GM12878 (cell line): Measurements from ENCODE around the gene PRMT1. TPM values are rescaled to one million over a fixed set of nuclear protein-coding genes. Genes with fewer than 3 reads are reported as not detected.

Experiments
- ATAC-seq: fragments of 200-7000 bp; cut with Tn5 transposase; 3 replicates; pipeline ENCODE4 v1.9.1; 2020; ENCODE audit warnings: mild to moderate bottlenecking, moderate library complexity
- BruUV-seq: library from RNA; stranded (reverse); fragments of 400-500 nt; replicated peaks from 2 replicates; lab custom pipeline; 2021; lab: Mats Ljungman, UMichigan
- CTCF ChIA-PET: fragments of 300-600 bp; sonication (Branson Sonifier 250); formaldehyde crosslinking; extraction: SDS; loops from one replicate; lab custom pipeline; 2021; ENCODE audit warnings: inconsistent platforms; lab: Yijun Ruan, JAX
- POLR2A ChIA-PET: fragments of 350-600 bp; formaldehyde crosslinking; extraction: SDS; loops from one replicate; lab custom pipeline; 2021; ENCODE audit warnings: inconsistent platforms; lab: Charles Lee
- RAD21 ChIA-PET: fragments of 300-600 bp; sonication (Branson Sonifier 250); formaldehyde crosslinking; loops from one replicate; lab custom pipeline; 2023; ENCODE audit warnings: antibody characterized with exemption; ENCODE audit not compliant: unreplicated experiment; lab: Charles Lee
- SMC1A ChIA-PET: fragments of 300-600 bp; sonication (Branson Sonifier 250); formaldehyde crosslinking; loops from one replicate; lab custom pipeline; 2023; ENCODE audit not compliant: unreplicated experiment, uncharacterized antibody; lab: Charles Lee
- DNase-seq: peaks from one replicate; pipeline ENCODE4 v3.0.0-alpha.2; 2011; ENCODE audit warnings: low read depth, low spot score
- FAIRE-seq: peaks from 3 replicates; lab custom pipeline; 2011; peaks lifted over from hg19 to GRCh38; lab: Jason Lieb, UNC
- H2AFZ ChIP-seq: 2 replicates; pipeline ENCODE4 v1.6.0; 2011; ENCODE audit warnings: low read depth, low read length, control low read depth; ENCODE audit not compliant: control insufficient read depth
- H3K27ac ChIP-seq: 2 replicates; pipeline ENCODE4 v1.5.1; 2011; ENCODE audit warnings: control low read depth; ENCODE audit not compliant: control insufficient read depth, insufficient read depth
- H3K27me3 ChIP-seq, 2 experiments: replicated peaks in 1 of 2; 2 replicates each; pipeline versions ENCODE4 v1.6.0 to v1.6.1; 2011; ENCODE audit warnings: low read length in 1 of 2; ENCODE audit not compliant: control insufficient read depth in 2 of 2, insufficient read depth in 2 of 2
- H3K36me3 ChIP-seq, 2 experiments: 2 replicates each; pipeline ENCODE4 v1.5.1; 2011; ENCODE audit warnings: low read length in 1 of 2; ENCODE audit not compliant: control insufficient read depth in 2 of 2, insufficient read depth in 2 of 2
- H3K4me1 ChIP-seq: 2 replicates; pipeline ENCODE4 v1.6.1; 2011; ENCODE audit warnings: mild to moderate bottlenecking, low read length, moderate library complexity, mixed read lengths; ENCODE audit not compliant: control insufficient read depth, insufficient read depth
- H3K4me2 ChIP-seq: 2 replicates; pipeline ENCODE4 v1.6.0; 2011; ENCODE audit warnings: control low read depth; ENCODE audit not compliant: control insufficient read depth, insufficient read depth
- H3K4me3 ChIP-seq: fragments of 200-600 bp; sonication (generic); 2 replicates; pipeline ENCODE4 v1.5.1; 2016
- H3K79me2 ChIP-seq: 2 replicates; pipeline ENCODE4 v1.6.0; 2011; ENCODE audit warnings: low read length; ENCODE audit not compliant: control insufficient read depth, insufficient read depth
- H3K9ac ChIP-seq: 2 replicates; pipeline ENCODE4 v1.8.0; 2011; ENCODE audit warnings: low read length, control low read depth, mixed read lengths; ENCODE audit not compliant: control insufficient read depth, insufficient read depth
- H3K9me3 ChIP-seq: replicated peaks from 3 replicates; pipeline ENCODE4 v1.5.1; 2011; ENCODE audit warnings: mild to moderate bottlenecking, low read length; ENCODE audit not compliant: control insufficient read depth, insufficient read depth
- H4K20me1 ChIP-seq: 2 replicates; pipeline ENCODE4 v1.6.0; 2011; ENCODE audit not compliant: control insufficient read depth, insufficient read depth
- BCL11A ChIP-seq: IDR thresholded peaks from 2 replicates; pipeline ENCODE4 v1.6.1; 2011; ENCODE audit warnings: low read depth, low read length
- BHLHE40 ChIP-seq, 2 experiments: fragments of 450-650 bp in 1 of 2; IDR thresholded peaks; 2 replicates each; pipeline ENCODE4 v1.6.1; 2011 to 2017; ENCODE audit warnings: low read depth in 2 of 2, borderline replicate concordance in 1 of 2, improper control_type of control experiment in 1 of 2, low read length in 1 of 2, mild to moderate bottlenecking in 1 of 2
- CBX3 ChIP-seq: fragments of 200-600 bp; sonication (generic); IDR thresholded peaks from 2 replicates; pipeline ENCODE4 v1.6.1; 2016; ENCODE audit warnings: low read depth, borderline replicate concordance
- CHD4 ChIP-seq: fragments of 200-600 bp; sonication (generic); IDR thresholded peaks from 2 replicates; pipeline ENCODE4 v1.6.1; 2016; ENCODE audit warnings: mild to moderate bottlenecking
- HCFC1 ChIP-seq: fragments of 150-350 bp; IDR thresholded peaks from 2 replicates; pipeline ENCODE4 v1.6.1; 2014; ENCODE audit warnings: low read length
- MTA2 ChIP-seq: fragments of 450-650 bp; IDR thresholded peaks from 2 replicates; pipeline ENCODE4 v1.6.1; 2016; ENCODE audit warnings: low read depth, mild to moderate bottlenecking, moderate library complexity
- MTA3 ChIP-seq: IDR thresholded peaks from 2 replicates; pipeline ENCODE4 v1.6.1; 2012; ENCODE audit warnings: low read length, inconsistent platforms, borderline replicate concordance
- PML ChIP-seq: IDR thresholded peaks from 2 replicates; pipeline ENCODE4 v1.6.1; 2012; ENCODE audit warnings: low read length, inconsistent platforms
- POLR2A ChIP-seq: IDR thresholded peaks from 2 replicates; pipeline ENCODE4 v1.6.1; 2011; ENCODE audit warnings: low read depth, mild to moderate bottlenecking, low read length
- POLR2AphosphoS2 ChIP-seq: IDR thresholded peaks from 2 replicates; pipeline ENCODE4 v1.6.1; 2011; ENCODE audit warnings: low read depth, mild to moderate bottlenecking, low read length, improper control_type of control experiment, moderate library complexity
- SMARCA5 ChIP-seq: fragments of 450-650 bp; IDR thresholded peaks from 2 replicates; pipeline ENCODE4 v1.6.1; 2017; ENCODE audit warnings: mild to moderate bottlenecking
- SUZ12 ChIP-seq: fragments of 200-600 bp; sonication (generic); IDR thresholded peaks from one replicate; pipeline ENCODE4 v1.6.1; 2018; ENCODE audit warnings: antibody characterized with exemption, mild to moderate bottlenecking; ENCODE audit not compliant: unreplicated experiment
- ZNF24 ChIP-seq: fragments of 450-650 bp; IDR thresholded peaks from 2 replicates; pipeline ENCODE4 v1.6.1; 2017; ENCODE audit warnings: antibody characterized with exemption, mild to moderate bottlenecking
- WGBS: methylation state at CpG from one replicate; pipeline ENCODE4 v1.1.6; 2016; ENCODE audit warnings: low lambda C conversion rate; ENCODE audit not compliant: insufficient replicate concordance, insufficient coverage; ENCODE audit errors: missing lambda C conversion rate; 5-methylcytosine and 5-hydroxymethylcytosine counted together
- in situ Hi-C: fragments of 300-500 bp; cut with MboI; formaldehyde crosslinking; loops from 9 replicates; pipeline ENCODE4 v1.14.3; 2018; ENCODE audit warnings: mixed read lengths
- intact Hi-C: fragments of 100-400 bp; cut with micrococcal nuclease; formaldehyde crosslinking; loops from one replicate; pipeline ENCODE4 v1.14.2; 2022; ENCODE audit not compliant: unreplicated experiment
- polyA plus RNA-seq, 11 experiments: library from polyadenylated mRNA; depleted of rRNA in 4 of 11; unstranded in 6 of 11; stranded (reverse) in 5 of 11; fragments of >200 nt; fragmentation: Nextera tagmentation in 4 of 11; fragmentation: Illumina TruSeq in 1 of 11; extraction: Ambion mirVana in 4 of 11; extraction: Trizol in 1 of 11; gene quantifications; 1 replicate in 1 of 11; 2 replicates in 10 of 11; pipeline versions ENCODE4 v1.2.1 to v1.2.3, GENCODE V29; 2011 to 2016; ENCODE audit warnings: inconsistent platforms in 2 of 11, missing spikeins in 2 of 11, low read depth in 1 of 11
- total RNA-seq, 4 experiments: library from RNA; depleted of rRNA in 3 of 4; stranded (reverse); fragments of >200 nt in 3 of 4; fragmentation: Illumina TruSeq in 1 of 4; extraction: Trizol in 1 of 4; gene quantifications; 2 replicates each; pipeline versions ENCODE4 v1.2.1 to v1.2.3, GENCODE V29; 2013 to 2021
- TF ChIP-seq, protein P1 (sequence below): IDR thresholded peaks from 2 replicates; pipeline ENCODE4 v1.6.1; 2011; ENCODE audit warnings: borderline replicate concordance, low read depth, mild to moderate bottlenecking, moderate library complexity, low read length; ENCODE audit not compliant: insufficient read depth, poor library complexity, severe bottlenecking
- TF ChIP-seq, protein P2 (sequence below): IDR thresholded peaks from 2 replicates; pipeline ENCODE4 v1.6.1; 2011; ENCODE audit warnings: low read depth, mild to moderate bottlenecking, low read length, moderate library complexity, borderline replicate concordance; ENCODE audit errors: extremely low read depth

PRMT1 gene
- total and polyA plus RNA-seq, 10 of the 15 experiments (the other 5 are each of a cell fraction or from before 2014, with no cell fraction given) = 19.9 to 667 (median 444) TPM

- peaks cover 4 to 22% of the 10 kb centered on the region in 2 experiments; a peak in 3 of 4 replicates for H3K36me3 ChIP-seq
- H3K27me3 ChIP-seq = no peaks in the 10 kb centered on the region; a peak in 1 of 4 replicates
- WGBS = 18% methylated on average over 33 of the region's 38 CpGs
- H4K20me1 ChIP-seq = peaks cover 4% of the 10 kb centered on the region; the same call in 1 of the 2 replicates
- no peak within 1 kb of the TSS for H3K27ac ChIP-seq
- BruUV-seq = no TSS peak
- DNase-seq = no peak
- TF ChIP-seq HCFC1 = no peak
- 0 out of 2 replicates have a peak, but pooled peaks have one; percentile 0 for TF ChIP-seq BCL11A
- TF ChIP-seq PML = 0 out of 2 replicates have a peak, but pooled peaks have one; percentile 19
- TF ChIP-seq SMARCA5 = no peak
- TF ChIP-seq, protein P1, sequence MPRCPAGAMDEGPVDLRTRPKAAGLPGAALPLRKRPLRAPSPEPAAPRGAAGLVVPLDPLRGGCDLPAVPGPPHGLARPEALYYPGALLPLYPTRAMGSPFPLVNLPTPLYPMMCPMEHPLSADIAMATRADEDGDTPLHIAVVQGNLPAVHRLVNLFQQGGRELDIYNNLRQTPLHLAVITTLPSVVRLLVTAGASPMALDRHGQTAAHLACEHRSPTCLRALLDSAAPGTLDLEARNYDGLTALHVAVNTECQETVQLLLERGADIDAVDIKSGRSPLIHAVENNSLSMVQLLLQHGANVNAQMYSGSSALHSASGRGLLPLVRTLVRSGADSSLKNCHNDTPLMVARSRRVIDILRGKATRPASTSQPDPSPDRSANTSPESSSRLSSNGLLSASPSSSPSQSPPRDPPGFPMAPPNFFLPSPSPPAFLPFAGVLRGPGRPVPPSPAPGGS = peak; percentile 26
- no peak for TF ChIP-seq MTA2
- no peak for TF ChIP-seq ZNF24
- TF ChIP-seq CHD4 = no peak
- TF ChIP-seq BHLHE40 (IDR thresholded peaks at IDR 0.05; ENCODE audit: borderline replicate concordance in 1 of 2, low read depth in 2 of 2, low read length in 1 of 2) = no peak
- peak; percentile 45; the same call in 1 of the 2 replicates for TF ChIP-seq POLR2A
- 0 out of 2 replicates have a peak, but pooled peaks have one; percentile 2 for TF ChIP-seq POLR2AphosphoS2
- TF ChIP-seq SUZ12 = no peak
- 0 out of 2 replicates have a peak, but pooled peaks have one; percentile 47 for TF ChIP-seq MTA3
- TF ChIP-seq, protein P2, sequence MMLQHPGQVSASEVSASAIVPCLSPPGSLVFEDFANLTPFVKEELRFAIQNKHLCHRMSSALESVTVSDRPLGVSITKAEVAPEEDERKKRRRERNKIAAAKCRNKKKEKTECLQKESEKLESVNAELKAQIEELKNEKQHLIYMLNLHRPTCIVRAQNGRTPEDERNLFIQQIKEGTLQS = no peak
- no peak for TF ChIP-seq CBX3
- no peak for FAIRE-seq
- 0 out of 2 replicates have a peak within 1 kb of the TSS, but pooled peaks have one; percentile 16 for H3K4me3 ChIP-seq
- ChIA-PET POLR2A (no interaction called here), RAD21 (no interaction called here), SMC1A (no interaction called here), CTCF (interaction anchor here (1.2 kb wide), 1 partner anchor 120 kb away, joined by 3 read pairs; no protein-coding TSS in a partner anchor)
- no peak within 1 kb of the TSS for H2AFZ ChIP-seq
- H3K79me2 ChIP-seq = no peaks in the 10 kb centered on the region
- H3K4me2 ChIP-seq = no peak within 1 kb of the TSS
- H3K4me1 ChIP-seq = peaks cover 8% of the 10 kb centered on the region
- intact Hi-C loops (no loop called here), in situ Hi-C loops (no loop called here)
- no peak; the same call in 2 of the 3 replicates for ATAC-seq
- H3K9me3 ChIP-seq = no peaks in the 10 kb centered on the region; the same call in 2 of the 3 replicates
- H3K9ac ChIP-seq = no peak within 1 kb of the TSS
These were observed 13.7 kb downstream of the PRMT1 start, which contains the start of gene CPT1C for GRCh38 chr19:49690656-49691242. CPT1C (plus strand) TSS chr19:49691116; CDS start chr19:49692253, 1,137 bp downstream.
